GM11168 (cell line): Measurements from ENCODE around the gene VKORC1.

ENCODE experiments used
- in situ Hi-C: fragments of 300-500 bp; cut with MboI; formaldehyde crosslinking; loops from one replicate; pipeline ENCODE4 v1.12.0; 2022; ENCODE audit warnings: low sequenced_read_pairs; ENCODE audit not compliant: unreplicated experiment

The VKORC1 gene

DNA sequence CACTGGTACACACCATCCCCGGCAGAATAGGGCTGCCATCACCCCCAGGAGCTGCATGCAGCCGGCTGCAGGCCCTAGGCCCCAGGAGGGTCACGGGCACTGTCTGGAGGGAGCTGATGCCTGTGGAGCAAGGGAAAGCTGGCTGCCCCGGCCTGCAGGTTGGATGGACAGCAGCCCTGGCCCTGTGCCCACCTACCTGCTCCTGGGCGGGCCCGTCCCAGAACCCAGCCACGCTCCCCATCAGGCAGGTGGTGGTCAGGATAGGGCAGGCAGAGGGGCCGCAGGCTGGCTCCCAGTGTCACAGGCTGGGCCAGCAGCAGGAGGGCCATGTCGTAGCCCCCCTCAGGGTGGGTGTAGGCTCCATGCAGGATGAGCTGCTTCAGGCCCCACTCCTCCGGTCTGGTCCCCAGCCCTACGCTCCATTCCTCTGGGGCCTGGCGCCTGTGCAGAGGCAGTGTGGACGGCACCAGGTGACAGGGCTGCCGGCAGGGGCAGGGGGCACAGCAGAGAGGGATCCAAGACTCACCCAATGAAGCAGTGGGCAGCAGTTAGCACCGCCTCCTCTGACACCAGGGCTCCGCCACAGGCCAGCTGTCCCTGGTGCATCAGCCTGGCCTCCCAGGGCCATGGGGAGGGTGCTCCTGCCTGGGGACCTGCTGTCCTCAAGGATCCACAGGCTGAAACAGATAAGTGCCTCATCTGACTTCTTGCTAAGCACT, 9.9 kb downstream of the VKORC1 start:
- in situ Hi-C loops: no loop called here

DNA sequence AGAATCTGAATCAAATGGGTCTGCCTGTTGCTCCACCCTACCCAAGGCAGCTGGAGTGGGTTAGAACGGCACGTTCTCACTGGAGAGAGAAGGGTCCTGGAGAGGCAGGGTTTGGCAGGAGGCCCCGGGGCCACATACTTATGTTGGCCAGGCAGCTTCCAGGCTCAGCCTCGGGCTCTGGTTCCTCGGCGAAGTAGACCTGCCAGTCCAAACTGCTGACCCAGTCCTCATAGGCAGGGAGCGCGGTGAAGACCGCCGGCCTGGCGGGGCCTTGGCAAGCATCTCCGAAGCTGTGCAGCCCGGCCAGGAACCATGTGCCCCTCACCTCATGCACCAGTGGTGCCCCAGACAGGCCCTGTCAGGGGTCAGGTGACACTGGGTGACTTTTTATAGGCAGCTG, 10.6 kb downstream of the VKORC1 start:
- in situ Hi-C loops: no loop called here

DNA sequence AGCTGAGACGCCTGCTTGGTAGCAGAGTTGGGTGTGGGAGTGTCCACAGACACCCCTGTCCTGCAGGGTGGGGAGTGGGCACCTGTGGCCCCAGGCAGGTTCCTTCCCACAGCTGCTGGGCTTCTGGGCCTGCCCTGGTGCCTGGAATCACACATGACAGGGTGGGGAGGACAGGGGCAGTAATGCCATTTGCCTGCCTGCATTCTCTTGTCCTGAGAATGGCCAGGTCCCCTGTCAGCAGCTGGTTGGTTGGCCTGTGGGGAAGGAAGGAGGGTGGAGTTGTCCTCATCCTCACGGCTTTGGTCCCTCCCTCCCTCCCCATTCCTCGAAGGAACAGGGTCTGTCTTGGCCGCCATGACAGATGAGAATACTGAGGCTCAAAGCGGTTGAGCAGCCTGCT, 11.0 kb downstream of the VKORC1 start:
- in situ Hi-C loops: no loop called here

DNA sequence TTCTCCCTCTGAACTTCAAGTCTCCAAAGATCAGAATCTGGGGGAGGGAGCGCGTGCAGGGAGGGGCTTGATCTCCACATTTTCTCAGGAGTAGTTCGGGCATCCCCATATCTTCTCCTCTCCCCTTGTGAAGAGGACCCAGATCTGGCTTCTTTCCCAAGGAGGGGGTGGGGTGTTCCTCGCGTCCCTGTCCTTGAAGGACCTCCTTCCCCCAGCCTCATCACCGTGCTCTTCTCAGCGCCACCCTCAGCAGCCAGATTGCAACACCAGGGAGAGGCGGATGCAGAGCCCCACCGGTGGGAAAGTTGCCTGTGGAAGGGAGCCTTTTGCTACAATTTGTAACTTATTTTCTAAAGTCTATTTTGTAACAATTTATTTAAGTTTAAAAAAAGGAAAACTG, 11.5 kb downstream of the VKORC1 start:
- in situ Hi-C loops: no loop called here

DNA sequence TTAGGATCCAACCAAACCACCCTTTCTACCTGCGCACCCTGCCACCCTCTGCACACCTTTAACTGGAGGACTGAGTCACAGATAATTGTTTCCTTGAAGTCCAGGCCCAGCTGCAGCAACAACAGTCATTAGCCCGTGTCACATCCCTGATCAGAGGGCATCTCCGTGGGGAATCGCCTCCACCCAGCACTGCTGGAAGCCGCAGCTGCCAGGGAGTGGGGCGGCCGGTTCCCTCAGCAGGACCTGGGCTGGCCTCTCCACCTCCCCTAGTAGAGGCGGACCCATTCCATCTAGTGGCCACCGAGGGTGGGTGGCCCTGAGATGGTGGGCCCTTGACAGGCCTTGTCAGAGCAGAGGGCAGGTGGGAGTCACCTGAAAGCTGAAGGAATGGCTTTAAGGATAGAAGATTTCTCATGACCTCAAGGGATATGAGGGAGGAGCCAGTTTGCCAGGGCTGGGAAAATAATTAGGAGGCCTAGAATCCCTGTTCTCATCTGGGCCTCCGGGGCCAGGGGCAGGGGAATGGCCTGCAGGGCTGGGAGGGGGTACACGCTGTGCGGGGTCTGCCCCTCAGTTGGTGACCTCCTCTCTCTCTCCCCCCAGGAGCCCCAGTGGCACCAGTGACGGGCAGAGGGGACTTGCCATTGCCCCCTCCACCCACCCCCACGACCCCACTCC, 12.1 kb downstream of the VKORC1 start:
- in situ Hi-C loops: no loop called here

DNA sequence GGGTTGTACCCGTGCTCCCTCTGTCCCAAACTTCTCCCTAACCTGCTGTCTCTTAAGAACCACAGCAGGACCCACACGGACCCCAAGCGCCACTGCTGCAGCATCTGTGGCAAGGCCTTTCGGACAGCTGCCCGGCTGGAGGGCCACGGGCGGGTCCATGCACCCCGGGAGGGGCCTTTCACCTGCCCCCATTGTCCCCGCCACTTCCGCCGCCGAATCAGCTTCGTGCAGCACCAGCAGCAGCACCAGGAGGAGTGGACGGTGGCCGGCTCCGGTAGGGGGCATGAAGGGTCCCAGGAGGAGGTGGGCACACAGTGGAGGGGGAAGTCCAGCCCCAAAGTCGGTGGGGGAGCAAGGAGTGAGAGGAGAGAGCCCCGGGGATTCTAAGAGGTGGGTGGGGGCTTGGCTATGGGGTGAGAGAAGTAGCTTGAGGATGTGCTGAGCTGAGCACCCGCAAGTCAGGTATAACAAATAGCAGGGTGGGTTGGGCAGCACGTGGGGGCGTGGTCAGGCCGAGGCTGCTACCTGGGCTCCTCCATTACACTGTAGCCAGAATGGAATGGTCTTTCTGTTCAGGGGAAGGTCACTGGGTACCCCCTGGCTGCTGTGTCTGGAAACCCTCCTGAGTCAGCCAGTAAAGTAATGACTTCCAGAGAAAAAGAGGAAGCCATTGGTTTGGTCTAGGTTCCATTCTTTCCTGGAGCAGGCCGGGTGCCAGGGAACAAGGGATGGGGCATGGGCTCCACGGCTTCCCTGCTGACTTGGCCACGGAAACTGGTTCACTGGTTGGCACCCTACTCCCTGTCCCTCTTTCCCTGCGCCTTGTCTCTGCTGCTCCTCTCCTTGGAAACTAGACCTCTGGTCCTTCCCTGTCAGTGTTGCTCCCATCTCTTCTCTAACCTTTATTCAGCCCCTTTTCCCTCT, 12.9 kb downstream of the VKORC1 start:
- in situ Hi-C loops: no loop called here

DNA sequence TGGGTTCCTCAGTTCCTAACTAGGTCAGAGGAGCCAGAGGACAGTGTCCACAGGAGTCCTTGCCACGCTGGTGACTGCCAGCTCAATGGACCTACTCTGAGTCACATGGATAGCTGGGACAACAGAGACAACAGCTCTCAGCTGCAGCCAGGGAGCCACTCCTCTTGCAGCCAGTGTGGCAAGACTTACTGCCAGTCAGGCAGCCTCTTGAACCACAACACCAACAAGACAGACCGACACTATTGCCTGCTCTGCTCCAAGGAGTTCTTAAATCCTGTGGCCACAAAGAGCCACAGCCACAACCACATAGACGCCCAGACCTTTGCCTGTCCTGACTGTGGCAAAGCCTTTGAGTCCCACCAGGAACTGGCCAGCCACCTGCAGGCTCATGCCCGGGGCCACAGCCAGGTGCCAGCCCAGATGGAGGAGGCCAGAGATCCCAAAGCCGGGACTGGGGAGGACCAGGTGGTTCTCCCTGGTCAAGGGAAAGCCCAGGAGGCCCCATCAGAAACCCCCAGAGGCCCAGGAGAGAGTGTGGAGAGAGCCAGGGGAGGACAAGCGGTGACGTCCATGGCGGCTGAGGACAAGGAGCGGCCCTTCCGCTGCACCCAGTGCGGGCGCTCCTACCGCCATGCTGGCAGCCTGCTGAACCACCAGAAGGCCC, 13.7 kb downstream of the VKORC1 start:
- in situ Hi-C loops: no loop called here

DNA sequence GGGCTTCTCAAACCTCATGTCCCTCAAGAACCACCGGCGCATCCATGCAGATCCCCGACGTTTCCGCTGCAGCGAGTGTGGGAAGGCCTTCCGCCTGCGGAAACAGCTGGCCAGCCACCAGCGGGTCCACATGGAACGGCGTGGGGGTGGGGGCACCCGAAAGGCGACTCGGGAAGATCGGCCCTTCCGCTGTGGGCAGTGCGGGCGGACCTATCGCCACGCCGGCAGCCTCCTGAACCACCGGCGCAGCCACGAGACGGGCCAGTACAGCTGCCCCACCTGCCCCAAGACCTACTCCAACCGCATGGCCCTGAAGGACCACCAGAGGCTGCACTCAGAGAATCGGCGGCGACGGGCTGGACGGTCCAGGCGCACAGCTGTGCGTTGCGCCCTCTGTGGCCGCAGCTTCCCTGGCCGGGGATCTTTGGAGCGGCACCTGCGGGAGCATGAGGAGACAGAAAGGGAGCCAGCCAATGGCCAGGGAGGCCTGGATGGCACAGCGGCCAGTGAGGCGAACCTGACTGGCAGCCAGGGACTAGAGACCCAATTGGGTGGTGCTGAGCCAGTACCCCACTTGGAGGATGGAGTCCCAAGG, 14.5 kb downstream of the VKORC1 start:
- in situ Hi-C loops: no loop called here

DNA sequence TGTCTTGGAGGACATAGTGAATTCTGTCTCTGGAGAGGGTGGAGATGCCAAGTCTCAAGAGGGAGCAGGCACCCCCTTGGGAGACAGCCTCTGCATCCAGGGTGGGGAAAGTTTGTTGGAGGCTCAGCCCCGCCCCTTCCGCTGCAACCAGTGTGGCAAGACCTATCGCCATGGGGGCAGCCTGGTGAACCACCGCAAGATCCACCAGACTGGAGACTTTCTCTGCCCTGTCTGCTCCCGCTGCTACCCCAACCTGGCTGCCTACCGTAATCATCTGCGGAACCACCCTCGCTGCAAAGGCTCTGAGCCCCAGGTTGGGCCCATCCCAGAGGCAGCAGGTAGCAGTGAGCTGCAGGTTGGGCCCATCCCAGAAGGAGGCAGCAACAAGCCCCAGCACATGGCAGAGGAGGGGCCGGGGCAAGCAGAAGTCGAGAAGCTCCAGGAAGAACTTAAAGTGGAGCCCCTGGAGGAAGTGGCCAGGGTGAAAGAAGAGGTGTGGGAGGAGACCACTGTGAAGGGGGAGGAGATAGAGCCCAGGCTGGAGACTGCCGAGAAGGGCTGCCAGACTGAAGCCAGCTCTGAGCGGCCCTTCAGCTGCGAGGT, 15.2 kb downstream of the VKORC1 start:
- in situ Hi-C loops: no loop called here

DNA sequence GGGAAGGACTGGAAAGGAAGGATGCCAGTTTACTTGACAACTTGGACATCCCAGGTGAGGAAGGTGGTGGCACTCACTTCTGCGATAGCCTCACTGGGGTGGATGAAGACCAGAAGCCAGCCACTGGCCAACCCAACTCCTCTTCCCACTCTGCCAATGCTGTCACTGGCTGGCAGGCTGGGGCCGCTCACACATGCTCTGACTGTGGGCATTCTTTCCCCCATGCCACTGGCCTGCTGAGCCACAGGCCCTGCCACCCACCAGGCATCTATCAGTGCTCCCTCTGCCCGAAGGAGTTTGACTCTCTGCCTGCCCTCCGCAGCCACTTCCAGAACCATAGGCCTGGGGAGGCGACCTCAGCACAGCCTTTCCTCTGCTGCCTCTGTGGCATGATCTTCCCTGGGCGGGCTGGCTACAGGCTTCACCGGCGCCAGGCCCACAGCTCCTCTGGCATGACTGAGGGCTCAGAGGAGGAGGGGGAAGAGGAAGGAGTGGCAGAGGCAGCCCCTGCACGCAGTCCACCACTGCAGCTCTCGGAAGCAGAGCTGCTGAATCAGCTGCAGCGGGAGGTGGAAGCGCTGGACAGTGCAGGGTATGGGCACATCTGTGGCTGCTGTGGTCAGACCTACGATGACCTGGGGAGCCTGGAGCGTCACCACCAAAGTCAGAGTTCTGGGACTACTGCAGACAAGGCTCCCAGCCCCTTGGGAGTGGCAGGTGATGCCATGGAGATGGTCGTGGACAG, 15.8 kb downstream of the VKORC1 start:
- in situ Hi-C loops: no loop called here

DNA sequence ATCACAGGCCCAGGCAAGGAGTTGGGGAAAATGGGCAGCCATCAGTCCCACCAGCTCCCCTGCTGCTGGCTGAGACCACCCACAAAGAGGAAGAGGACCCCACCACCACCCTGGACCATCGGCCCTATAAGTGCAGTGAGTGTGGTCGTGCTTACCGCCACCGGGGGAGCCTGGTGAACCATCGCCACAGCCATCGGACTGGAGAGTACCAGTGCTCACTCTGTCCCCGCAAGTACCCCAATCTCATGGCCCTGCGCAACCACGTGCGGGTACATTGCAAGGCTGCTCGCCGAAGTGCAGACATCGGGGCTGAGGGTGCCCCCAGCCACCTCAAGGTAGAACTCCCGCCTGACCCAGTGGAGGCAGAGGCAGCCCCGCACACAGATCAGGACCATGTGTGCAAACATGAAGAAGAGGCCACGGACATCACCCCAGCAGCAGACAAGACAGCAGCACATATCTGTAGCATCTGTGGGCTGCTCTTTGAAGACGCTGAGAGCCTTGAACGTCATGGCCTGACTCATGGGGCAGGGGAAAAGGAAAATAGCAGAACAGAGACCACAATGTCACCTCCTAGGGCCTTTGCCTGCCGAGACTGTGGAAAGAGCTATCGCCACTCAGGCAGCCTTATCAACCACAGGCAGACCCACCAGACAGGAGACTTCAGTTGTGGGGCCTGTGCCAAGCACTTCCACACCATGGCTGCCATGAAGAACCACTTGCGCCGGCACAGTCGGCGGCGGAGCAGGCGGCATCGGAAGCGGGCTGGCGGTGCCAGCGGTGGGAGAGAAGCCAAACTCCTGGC, 16.8 kb downstream of the VKORC1 start:
- in situ Hi-C loops: no loop called here

DNA sequence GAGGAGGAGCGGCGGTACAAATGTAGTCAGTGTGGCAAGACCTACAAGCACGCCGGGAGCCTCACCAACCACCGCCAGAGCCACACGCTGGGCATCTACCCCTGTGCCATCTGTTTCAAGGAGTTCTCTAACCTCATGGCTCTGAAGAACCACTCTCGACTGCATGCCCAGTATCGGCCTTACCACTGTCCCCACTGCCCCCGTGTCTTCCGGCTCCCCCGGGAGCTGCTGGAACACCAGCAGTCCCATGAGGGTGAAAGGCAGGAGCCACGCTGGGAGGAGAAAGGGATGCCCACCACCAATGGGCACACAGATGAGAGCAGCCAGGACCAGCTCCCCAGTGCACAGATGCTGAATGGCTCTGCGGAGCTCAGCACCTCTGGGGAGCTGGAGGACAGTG, 17.6 kb downstream of the VKORC1 start:
- in situ Hi-C loops: no loop called here

DNA sequence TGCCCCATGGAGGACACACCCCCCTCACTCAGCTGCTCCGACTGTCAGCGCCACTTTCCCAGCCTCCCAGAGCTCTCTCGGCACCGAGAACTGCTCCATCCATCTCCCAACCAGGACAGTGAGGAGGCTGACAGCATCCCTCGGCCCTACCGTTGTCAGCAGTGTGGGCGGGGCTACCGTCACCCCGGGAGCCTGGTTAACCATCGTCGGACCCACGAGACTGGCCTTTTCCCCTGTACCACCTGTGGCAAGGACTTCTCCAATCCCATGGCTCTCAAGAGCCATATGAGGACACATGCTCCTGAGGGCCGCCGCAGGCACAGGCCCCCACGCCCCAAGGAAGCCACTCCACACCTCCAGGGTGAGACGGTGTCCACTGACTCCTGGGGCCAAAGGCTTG, 18.3 kb downstream of the VKORC1 start:
- in situ Hi-C loops: no loop called here

DNA sequence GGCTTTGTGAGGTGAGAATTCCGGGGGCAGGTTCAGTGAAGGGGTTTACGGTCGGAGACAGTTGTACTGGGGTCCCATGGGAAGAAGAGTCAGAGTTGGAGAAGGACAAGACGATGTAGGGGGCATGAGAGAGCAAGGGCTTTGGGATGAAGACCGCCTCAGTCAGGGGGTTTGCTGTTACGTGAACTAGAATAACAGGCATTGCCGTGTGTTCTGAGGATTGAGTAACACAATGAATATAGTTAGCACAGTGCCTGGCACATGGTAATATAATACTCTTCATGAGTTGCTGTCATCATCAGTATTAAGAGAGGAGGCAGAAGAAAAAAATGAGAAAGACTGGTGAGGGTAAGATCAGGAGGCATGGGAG, 19.8 kb downstream of the VKORC1 start:
- in situ Hi-C loops: no loop called here

DNA sequence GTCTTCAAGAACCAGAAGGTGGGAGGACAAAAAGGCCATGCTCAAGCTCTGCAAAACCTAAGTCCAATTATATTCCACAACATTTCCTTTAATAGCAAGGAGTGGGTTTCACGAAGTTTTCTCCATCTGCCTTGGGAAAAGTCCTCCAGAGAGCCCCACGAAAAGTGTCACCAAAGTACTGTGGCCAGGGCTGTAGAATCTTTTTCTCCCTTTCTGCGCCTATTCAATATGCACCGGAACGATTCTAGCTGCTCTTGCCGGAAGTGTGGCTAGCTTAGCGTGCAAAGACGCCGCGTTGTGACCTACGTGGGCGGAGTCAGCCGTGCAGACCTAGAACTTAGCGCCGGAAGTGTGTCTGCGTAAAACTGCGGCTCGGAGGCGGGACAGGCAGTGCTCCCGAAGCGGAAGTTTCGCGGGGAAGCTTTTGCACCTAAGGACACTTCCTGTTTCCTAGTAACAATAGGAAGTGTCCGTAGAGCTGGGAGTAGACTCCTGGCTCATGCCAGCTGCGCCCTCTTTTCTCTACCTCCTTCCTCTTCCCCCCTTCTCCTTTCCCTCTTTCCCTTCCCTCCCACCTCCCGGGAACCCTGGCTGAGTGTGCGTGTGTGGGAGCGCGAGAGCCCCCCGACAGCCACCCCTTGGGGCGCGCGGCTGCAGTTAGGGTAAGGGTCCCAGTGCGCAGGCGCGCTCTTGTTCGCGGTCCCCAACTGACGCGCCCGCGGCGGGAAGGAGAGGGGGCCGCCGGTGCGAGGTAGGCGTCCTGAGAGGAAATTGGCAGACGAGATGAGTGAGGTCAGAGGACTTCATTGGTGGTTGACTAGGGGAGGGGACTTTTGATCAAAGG, 20.4 kb downstream of the VKORC1 start, which contains the start of the genes ZNF646 and ZNF668:
Gene ZNF646, plus strand, starts transcription at position 453 of the 844 bp plus-strand sequence. CDS start 1,903 bp downstream, outside the sequence.
Gene ZNF668, minus strand, starts transcription at position 271 of the 844 bp plus-strand sequence. CDS start 9,781 bp downstream, outside the sequence.
- in situ Hi-C loops: no loop called here

DNA sequence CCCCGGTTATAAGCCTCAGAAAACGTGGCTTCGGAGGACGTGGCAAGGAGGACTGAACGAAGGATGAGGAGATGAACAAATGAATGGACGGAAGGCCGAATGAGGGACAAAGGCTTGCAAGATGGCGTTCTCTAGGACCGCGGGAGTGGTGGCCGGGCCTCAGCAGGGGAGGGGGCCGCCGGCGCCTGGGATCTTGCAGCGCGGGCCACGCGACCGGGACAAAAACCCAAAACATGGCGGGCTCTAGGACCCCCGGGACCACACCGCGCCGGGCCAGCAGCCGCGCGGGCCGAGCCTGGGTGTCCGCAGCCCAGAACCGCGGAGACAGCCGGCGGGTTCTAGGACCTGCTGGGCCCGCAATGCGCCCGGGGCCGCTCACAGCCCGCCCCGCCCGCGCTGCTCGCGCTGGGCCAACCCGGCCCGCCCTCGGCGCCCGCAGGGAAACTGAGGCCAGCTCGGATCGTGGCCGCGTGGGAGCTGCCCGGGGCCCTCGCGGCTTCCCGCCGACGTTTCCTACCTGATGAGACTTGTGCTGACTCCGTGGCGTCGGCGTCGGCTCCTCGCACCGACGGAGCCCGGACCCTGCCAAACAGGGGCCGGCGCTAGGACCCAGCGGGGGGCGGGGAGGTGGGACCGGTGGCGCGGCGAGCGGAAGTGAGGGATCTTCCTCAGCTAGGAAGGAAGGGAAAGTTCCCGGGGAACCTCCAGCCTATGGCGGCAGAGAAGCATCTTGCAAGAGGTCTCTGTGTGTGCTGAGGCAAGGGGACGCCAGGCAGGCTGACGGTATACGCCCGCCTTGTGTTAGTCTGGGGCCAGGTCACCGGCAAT, 21.2 kb downstream of the VKORC1 start:
- in situ Hi-C loops: no loop called here
